ENCODE data around the gene RAB4A.

The RAB4A gene

DNA sequence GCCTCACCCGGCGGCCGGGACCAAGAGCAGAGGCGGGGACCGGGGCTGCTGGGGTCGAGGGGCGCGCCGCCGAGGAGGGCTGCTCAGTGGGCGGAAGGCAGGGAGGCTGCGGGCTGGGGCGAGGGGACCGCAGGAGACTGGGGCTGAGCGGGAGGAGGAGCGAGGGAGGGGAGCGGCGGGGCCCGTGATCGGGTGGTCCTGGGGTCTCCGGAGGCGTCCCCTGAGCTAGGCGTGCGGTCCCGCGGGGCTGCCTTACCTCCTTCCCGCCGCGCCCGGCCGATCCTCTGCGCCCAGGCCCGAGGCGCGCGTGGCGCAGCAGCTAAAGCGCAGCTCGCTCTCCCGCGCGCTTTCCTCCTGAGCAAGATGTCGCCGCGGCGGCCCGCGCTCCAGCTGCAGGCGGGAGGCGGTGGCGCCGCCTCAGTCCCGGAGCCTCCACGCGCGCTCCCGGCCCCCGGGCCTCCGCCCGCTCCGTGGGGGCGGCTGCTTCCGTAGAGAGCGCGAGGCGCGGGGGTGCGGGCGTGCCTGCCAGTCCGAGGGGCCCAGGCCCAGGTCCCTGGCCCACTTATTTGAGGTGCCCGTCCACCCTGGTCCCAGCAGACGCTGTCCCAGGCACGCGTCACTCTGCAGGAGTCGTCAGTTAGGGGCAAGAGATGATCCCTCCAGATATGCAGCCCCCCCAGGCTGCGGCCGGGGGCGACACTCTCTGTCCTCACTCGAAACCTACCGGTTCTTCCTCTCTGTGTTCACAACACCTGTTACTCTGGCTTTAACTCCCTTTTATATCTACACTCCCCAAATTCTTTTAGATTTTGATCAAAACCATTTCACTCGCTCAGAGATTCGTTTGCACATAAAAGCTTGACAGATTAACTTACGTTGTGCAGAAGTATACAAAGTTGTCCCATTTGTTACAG, 72.0 kb downstream of the RAB4A start, which contains the start of gene CCSAP:
CCSAP (minus strand) TSS at position 392 of the 914 bp plus-strand sequence. CDS start 582 bp downstream, outside the sequence.
- H3K9me3 ChIP-seq (ENCODE audit: severe bottlenecking) = no peaks in the 10 kb centered on the region
- TF ChIP-seq CTCF (IDR thresholded peaks at IDR 0.05; ENCODE audit: poor library complexity, severe bottlenecking) = no peak
- DNase-seq (ENCODE audit: low spot score) (no peak), ATAC-seq (ENCODE audit: low read depth) (peak; percentile 32)
- H3K4me3 ChIP-seq (ENCODE audit: severe bottlenecking) = peak within 1 kb of the TSS; percentile 89
- H3K4me1 ChIP-seq (ENCODE audit: insufficient read depth, poor library complexity, severe bottlenecking) = no peaks in the 10 kb centered on the region
- H3K27me3 ChIP-seq (ENCODE audit: insufficient read depth, poor library complexity, severe bottlenecking) = no peaks in the 10 kb centered on the region
- H3K27ac ChIP-seq (ENCODE audit: poor library complexity, severe bottlenecking) = peak within 1 kb of the TSS; percentile 43
- H3K36me3 ChIP-seq (ENCODE audit: low read depth) = no peaks in the 10 kb centered on the region

DNA sequence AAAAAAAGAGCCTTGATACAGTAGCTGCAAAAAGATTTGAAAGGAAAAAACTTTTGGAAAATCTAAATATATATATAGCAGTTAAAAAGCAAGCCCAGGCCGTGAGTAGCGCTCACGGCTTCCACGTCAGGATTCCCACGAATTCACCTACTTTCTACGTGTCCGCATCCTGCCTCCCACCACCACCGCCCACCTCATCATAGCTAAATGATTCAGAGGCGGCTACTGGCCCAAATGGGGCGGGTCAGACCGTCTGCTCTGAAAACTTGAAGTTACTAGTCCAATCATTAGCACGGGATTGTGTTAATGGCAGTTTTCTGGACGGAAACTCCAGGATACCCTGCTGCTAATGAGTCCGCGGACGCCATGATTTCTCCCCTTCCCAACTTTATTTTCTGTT, 73.2 kb downstream of the RAB4A start:
- no peak for TF ChIP-seq CTCF (IDR thresholded peaks at IDR 0.05; ENCODE audit: poor library complexity, severe bottlenecking)

DNA sequence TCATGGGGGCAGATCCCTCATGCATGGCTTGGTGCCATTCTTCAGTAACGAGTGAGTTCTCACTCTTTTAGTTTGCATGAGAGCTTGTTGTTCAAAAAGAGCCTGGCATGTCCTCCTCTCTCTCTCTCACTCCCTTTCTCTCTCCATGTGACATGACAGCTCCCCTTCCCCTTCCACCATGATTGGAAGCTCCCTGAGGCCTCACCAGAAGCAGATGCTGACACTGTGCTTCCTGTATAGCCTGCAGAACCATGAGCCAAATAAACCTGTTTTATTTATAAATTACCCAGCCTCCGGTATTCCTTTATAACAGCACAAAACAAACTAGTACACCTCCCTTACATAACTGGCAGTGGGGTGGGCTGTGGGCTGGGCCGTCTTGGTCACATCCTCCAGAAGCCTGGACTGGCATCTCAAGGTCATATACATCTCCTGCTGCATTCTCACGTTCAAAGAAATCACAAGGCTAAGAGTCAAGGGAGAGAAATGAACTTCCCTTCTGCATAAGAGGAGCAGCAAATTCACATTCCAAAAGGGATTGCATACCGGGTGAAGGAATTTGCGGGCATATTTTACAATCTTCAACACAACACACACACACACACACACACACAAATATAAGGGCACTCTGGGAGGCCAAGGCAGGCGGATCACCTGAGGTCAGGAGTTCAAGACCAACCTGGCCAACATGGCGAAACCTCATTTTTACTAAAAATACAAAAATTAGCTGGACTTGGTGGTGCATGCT, 74.2 kb downstream of the RAB4A start:
- Histone ChIP-seq H3K4me3 (ENCODE audit: severe bottlenecking) (no peak overlapping the region), H3K4me1 (ENCODE audit: insufficient read depth, poor library complexity, severe bottlenecking) (no peaks in the 10 kb centered on the region), H3K27me3 (ENCODE audit: insufficient read depth, poor library complexity, severe bottlenecking) (no peaks in the 10 kb centered on the region), H3K9me3 (ENCODE audit: severe bottlenecking) (no peaks in the 10 kb centered on the region), H3K27ac (ENCODE audit: poor library complexity, severe bottlenecking) (no peak overlapping the region), H3K36me3 (ENCODE audit: low read depth) (no peaks in the 10 kb centered on the region)
- no peak for TF ChIP-seq CTCF (IDR thresholded peaks at IDR 0.05; ENCODE audit: poor library complexity, severe bottlenecking)
- no peak for ATAC-seq (ENCODE audit: low read depth)
- no peak for DNase-seq (ENCODE audit: low spot score)

More for the DNA sequence above, 73.2 kb downstream of the RAB4A start:
- DNase-seq (ENCODE audit: low spot score) (no peak), ATAC-seq (ENCODE audit: low read depth) (no peak)
- H3K27ac ChIP-seq (ENCODE audit: poor library complexity, severe bottlenecking) = no peak overlapping the region
- no peaks in the 10 kb centered on the region for H3K27me3 ChIP-seq (ENCODE audit: insufficient read depth, poor library complexity, severe bottlenecking)
- H3K4me1 ChIP-seq (ENCODE audit: insufficient read depth, poor library complexity, severe bottlenecking) = no peaks in the 10 kb centered on the region
- no peak overlapping the region for H3K4me3 ChIP-seq (ENCODE audit: severe bottlenecking)
- no peaks in the 10 kb centered on the region for H3K36me3 ChIP-seq (ENCODE audit: low read depth)
- no peaks in the 10 kb centered on the region for H3K9me3 ChIP-seq (ENCODE audit: severe bottlenecking)

DNA sequence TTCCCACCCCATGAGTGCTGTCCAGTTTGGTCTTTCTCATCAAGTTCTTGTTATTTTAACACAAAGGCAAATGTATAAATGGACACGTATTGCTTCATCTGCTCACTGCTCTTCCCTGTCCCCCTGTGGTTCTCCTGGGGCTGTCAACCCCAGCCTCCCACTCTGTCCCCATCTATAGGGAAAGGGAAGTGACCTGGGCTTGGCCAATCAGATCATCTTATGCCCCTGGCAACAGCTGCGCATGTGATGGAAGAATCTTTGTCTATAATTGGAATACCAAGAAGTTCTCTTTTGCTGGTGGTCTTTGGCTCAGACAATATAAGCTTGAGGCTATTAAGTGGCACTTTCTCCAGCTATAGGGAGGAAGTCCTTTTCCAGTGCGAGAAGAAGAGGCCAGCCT, 76.6 kb downstream of the RAB4A start:
- Histone ChIP-seq H3K4me3 (ENCODE audit: severe bottlenecking) (no peak overlapping the region), H3K27me3 (ENCODE audit: insufficient read depth, poor library complexity, severe bottlenecking) (no peaks in the 10 kb centered on the region), H3K27ac (ENCODE audit: poor library complexity, severe bottlenecking) (no peak overlapping the region), H3K9me3 (ENCODE audit: severe bottlenecking) (no peaks in the 10 kb centered on the region), H3K4me1 (ENCODE audit: insufficient read depth, poor library complexity, severe bottlenecking) (no peaks in the 10 kb centered on the region), H3K36me3 (ENCODE audit: low read depth) (no peaks in the 10 kb centered on the region)
- ATAC-seq (ENCODE audit: low read depth) = no peak
- no peak for DNase-seq (ENCODE audit: low spot score)
- no peak for TF ChIP-seq CTCF (IDR thresholded peaks at IDR 0.05; ENCODE audit: poor library complexity, severe bottlenecking)
